ENCODE data around the gene SLC50A1. TPM values are rescaled to one million over a fixed set of nuclear protein-coding genes. Genes with fewer than 3 reads are reported as not detected.

Gene SLC50A1, protein sequence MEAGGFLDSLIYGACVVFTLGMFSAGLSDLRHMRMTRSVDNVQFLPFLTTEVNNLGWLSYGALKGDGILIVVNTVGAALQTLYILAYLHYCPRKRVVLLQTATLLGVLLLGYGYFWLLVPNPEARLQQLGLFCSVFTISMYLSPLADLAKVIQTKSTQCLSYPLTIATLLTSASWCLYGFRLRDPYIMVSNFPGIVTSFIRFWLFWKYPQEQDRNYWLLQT
- 25.6 to 33.5 TPM (median 25.9 TPM) in 3 replicates for total RNA-seq

DNA sequence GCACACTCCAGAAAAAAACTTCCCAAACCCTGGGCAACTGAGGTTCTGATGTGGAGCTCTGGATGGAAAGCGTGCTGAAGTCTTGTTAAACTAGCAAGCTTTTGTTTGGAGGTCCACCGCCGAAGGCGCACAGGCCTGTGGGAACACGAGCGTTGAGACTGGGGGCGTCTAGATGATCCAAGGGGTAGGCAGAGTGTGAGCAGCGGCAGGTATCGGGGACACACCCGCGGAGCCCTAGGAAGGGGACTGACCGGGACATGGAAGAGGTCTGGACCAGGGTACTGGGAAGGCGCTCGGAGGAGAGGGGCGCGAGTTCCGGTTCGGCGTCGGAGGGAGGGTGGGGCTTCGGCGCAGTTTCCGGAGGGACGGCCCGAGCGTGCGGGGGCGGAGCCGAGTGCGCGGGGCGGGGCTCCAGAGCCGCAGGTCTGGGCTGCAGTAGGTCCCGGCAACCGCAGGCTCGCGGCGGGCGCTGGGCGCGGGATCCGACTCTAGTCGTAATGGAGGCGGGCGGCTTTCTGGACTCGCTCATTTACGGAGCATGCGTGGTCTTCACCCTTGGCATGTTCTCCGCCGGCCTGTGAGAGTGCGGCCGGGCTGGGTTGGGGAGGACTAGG lies at the start of gene SLC50A1:
SLC50A1 (plus strand) TSS at position 438 of the 614 bp plus-strand sequence; CDS start at position 498, 60 bp downstream.
- Mint-ChIP-seq H3K4me1 (peaks cover 57% of the 10 kb centered on the region), H3K4me3 (peak within 1 kb of the TSS; percentile 90), H3K27me3 (ENCODE audit: low read depth) (peaks cover 1% of the 10 kb centered on the region), H3K27ac (peak within 1 kb of the TSS; percentile 99), H3K9me3 (no peaks in the 10 kb centered on the region), H3K36me3 (peaks cover 25% of the 10 kb centered on the region)
- TF ChIP-seq, protein P1, sequence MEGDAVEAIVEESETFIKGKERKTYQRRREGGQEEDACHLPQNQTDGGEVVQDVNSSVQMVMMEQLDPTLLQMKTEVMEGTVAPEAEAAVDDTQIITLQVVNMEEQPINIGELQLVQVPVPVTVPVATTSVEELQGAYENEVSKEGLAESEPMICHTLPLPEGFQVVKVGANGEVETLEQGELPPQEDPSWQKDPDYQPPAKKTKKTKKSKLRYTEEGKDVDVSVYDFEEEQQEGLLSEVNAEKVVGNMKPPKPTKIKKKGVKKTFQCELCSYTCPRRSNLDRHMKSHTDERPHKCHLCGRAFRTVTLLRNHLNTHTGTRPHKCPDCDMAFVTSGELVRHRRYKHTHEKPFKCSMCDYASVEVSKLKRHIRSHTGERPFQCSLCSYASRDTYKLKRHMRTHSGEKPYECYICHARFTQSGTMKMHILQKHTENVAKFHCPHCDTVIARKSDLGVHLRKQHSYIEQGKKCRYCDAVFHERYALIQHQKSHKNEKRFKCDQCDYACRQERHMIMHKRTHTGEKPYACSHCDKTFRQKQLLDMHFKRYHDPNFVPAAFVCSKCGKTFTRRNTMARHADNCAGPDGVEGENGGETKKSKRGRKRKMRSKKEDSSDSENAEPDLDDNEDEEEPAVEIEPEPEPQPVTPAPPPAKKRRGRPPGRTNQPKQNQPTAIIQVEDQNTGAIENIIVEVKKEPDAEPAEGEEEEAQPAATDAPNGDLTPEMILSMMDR (IDR thresholded peaks at IDR 0.05; ENCODE audit: unreplicated experiment): no peak
- peak; percentile 97 to 98 for DNase-seq (ENCODE audit: low spot score in 2 of 2, unreplicated experiment in 2 of 2)

- Mint-ChIP-seq H3K4me3 (peak overlapping the region; percentile 60), H3K9me3 (no peaks in the 10 kb centered on the region), H3K27me3 (ENCODE audit: low read depth) (peaks cover 29% of the 10 kb centered on the region), H3K4me1 (peaks cover 36% of the 10 kb centered on the region), H3K27ac (peak overlapping the region; percentile 34), H3K36me3 (no peaks in the 10 kb centered on the region)
- peak; percentile 68 to 93 for DNase-seq (ENCODE audit: low spot score in 2 of 2, unreplicated experiment in 2 of 2)
- TF ChIP-seq, protein P1 (IDR thresholded peaks at IDR 0.05; ENCODE audit: unreplicated experiment): peak; percentile 99
Measured at GRCh38 chr1:155086128-155086741, 49.4 kb upstream of the SLC50A1 start.

DNA sequence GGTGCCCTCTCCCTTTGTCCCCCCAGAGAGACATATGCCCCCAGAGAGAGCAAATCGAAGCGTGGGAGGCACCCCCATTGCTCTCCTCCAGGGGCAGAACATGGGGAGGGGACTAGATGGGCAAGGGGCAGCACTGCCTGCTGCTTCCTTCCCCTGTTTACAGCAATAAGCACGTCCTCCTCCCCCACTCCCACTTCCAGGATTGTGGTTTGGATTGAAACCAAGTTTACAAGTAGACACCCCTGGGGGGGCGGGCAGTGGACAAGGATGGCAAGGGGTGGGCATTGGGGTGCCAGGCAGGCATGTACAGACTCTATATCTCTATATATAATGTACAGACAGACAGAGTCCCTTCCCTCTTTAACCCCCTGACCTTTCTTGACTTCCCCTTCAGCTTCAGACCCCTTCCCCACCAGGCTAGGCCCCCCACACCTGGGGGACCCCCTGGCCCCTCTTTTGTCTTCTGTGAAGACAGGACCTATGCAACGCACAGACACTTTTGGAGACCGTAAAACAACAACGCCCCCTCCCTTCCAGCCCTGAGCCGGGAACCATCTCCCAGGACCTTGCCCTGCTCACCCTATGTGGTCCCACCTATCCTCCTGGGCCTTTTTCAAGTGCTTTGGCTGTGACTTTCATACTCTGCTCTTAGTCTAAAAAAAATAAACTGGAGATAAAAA lies 48.7 kb upstream of the SLC50A1 start:
- peaks cover 35% of the 10 kb centered on the region for H3K4me1 Mint-ChIP-seq
- no peak overlapping the region for H3K27ac Mint-ChIP-seq
- no peak for DNase-seq (ENCODE audit: low spot score in 2 of 2, unreplicated experiment in 2 of 2)
- H3K27me3 Mint-ChIP-seq (ENCODE audit: low read depth): peaks cover 23% of the 10 kb centered on the region
- H3K4me3 Mint-ChIP-seq: no peak overlapping the region
- TF ChIP-seq, protein P1 (IDR thresholded peaks at IDR 0.05; ENCODE audit: unreplicated experiment): no peak
- no peaks in the 10 kb centered on the region for H3K36me3 Mint-ChIP-seq
- H3K9me3 Mint-ChIP-seq: no peaks in the 10 kb centered on the region

GRCh38 chr1:155091071-155092051 lies 44.3 kb upstream of the SLC50A1 start:
- H3K27me3 Mint-ChIP-seq (ENCODE audit: low read depth): no peaks in the 10 kb centered on the region
- peak; percentile 69 to 95 for DNase-seq (ENCODE audit: low spot score in 2 of 2, unreplicated experiment in 2 of 2)
- no peak overlapping the region for H3K4me3 Mint-ChIP-seq
- peaks cover 33% of the 10 kb centered on the region for H3K4me1 Mint-ChIP-seq
- H3K27ac Mint-ChIP-seq: no peak overlapping the region
- no peaks in the 10 kb centered on the region for H3K36me3 Mint-ChIP-seq
- H3K9me3 Mint-ChIP-seq: no peaks in the 10 kb centered on the region
- TF ChIP-seq, protein P1 (IDR thresholded peaks at IDR 0.05; ENCODE audit: unreplicated experiment): peak; percentile 98

- TF ChIP-seq, protein P1 (IDR thresholded peaks at IDR 0.05; ENCODE audit: unreplicated experiment): no peak
- H3K4me1 Mint-ChIP-seq: peaks cover 33% of the 10 kb centered on the region
- no peaks in the 10 kb centered on the region for H3K36me3 Mint-ChIP-seq
- no peak for DNase-seq (ENCODE audit: low spot score in 2 of 2, unreplicated experiment in 2 of 2)
- no peaks in the 10 kb centered on the region for H3K9me3 Mint-ChIP-seq
- H3K27me3 Mint-ChIP-seq (ENCODE audit: low read depth): no peaks in the 10 kb centered on the region
- no peak overlapping the region for H3K27ac Mint-ChIP-seq
- no peak overlapping the region for H3K4me3 Mint-ChIP-seq
Measured at GRCh38 chr1:155092131-155092530, 43.5 kb upstream of the SLC50A1 start.
